CD4-positive, alpha-beta memory T cell (primary cell): ENCODE data around the gene HOXC13. TPM values are rescaled to one million over a fixed set of nuclear protein-coding genes. Genes with fewer than 3 reads are reported as not detected.

Experiments
- CTCF ChIA-PET: fragments of 350-600 bp; sonication (Branson Sonifier 250); formaldehyde crosslinking; loops from one replicate; lab custom pipeline; 2021; ENCODE audit warnings: inconsistent platforms; ENCODE audit not compliant: partially characterized antibody; lab: Charles Lee
- POLR2A ChIA-PET: fragments of 350-600 bp; sonication (Branson Sonifier 250); formaldehyde crosslinking; loops from one replicate; lab custom pipeline; 2021; ENCODE audit not compliant: partially characterized antibody; lab: Charles Lee
- DNase-seq, 5 donors: peaks; one replicate each; pipeline versions ENCODE4 v3.0.0 to v3.0.0-alpha.2; 2020 to 2022; ENCODE audit warnings: mixed read lengths in 1 of 5
- H3K27ac ChIP-seq: one replicate; pipeline ENCODE4 v1.7.0; 2013; ENCODE audit warnings: low read depth, low read length
- H3K27me3 ChIP-seq: 2 replicates; pipeline ENCODE4 v1.7.0; 2013; ENCODE audit warnings: mild to moderate bottlenecking, low read length, moderate library complexity; ENCODE audit not compliant: insufficient read depth
- H3K36me3 ChIP-seq: 2 replicates; pipeline ENCODE4 v1.7.0; 2013; ENCODE audit warnings: mild to moderate bottlenecking, low read length, moderate library complexity; ENCODE audit not compliant: insufficient read depth
- H3K4me1 ChIP-seq: 2 replicates; pipeline ENCODE4 v1.7.0; 2013; ENCODE audit warnings: mild to moderate bottlenecking, low read length, moderate library complexity; ENCODE audit not compliant: insufficient read depth
- H3K4me3 ChIP-seq, 2 donors: one replicate each; pipeline ENCODE4 v1.7.0; 2013; ENCODE audit warnings: low read length in 2 of 2, mild to moderate bottlenecking in 1 of 2
- H3K9me3 ChIP-seq, 2 donors: one replicate each; pipeline ENCODE4 v1.7.0; 2013; ENCODE audit warnings: low read length in 2 of 2, control low read depth in 1 of 2; ENCODE audit not compliant: control insufficient read depth in 1 of 2
- H3K27ac Mint-ChIP-seq, 7 donors: one replicate each; pipeline ENCODE4 v1.8.0; 2020 to 2021; ENCODE audit warnings: mixed read lengths in 7 of 7, mild to moderate bottlenecking in 6 of 7, inconsistent platforms in 3 of 7, moderate library complexity in 3 of 7
- H3K27me3 Mint-ChIP-seq, 2 donors: one replicate each; pipeline ENCODE4 v1.8.0; 2020 to 2021; ENCODE audit warnings: mixed read lengths in 2 of 2
- H3K36me3 Mint-ChIP-seq, 2 donors: one replicate each; pipeline ENCODE4 v1.8.0; 2020 to 2021; ENCODE audit warnings: mixed read lengths in 2 of 2, inconsistent platforms in 1 of 2, mild to moderate bottlenecking in 1 of 2
- H3K4me1 Mint-ChIP-seq, 4 donors: one replicate each; pipeline ENCODE4 v1.8.0; 2020 to 2021; ENCODE audit warnings: mixed read lengths in 4 of 4, mild to moderate bottlenecking in 1 of 4
- H3K4me3 Mint-ChIP-seq, 8 donors: one replicate each; pipeline ENCODE4 v1.8.0; 2020 to 2021; ENCODE audit warnings: mixed read lengths in 8 of 8, mild to moderate bottlenecking in 7 of 8, moderate library complexity in 6 of 8, inconsistent platforms in 3 of 8
- H3K9me3 Mint-ChIP-seq, 8 donors: one replicate each; pipeline ENCODE4 v1.8.0; 2020 to 2021; ENCODE audit warnings: mixed read lengths in 8 of 8, mild to moderate bottlenecking in 5 of 8, inconsistent platforms in 3 of 8, moderate library complexity in 1 of 8
- intact Hi-C: fragments of 100-400 bp; cut with micrococcal nuclease; formaldehyde crosslinking; loops from one replicate; pipeline ENCODE4 v1.15.1; 2023
- polyA plus RNA-seq, 2 donors: library from polyadenylated mRNA; unstranded; fragments of 300-500 nt; fragmentation: Illumina TruSeq; gene quantifications; one replicate each; pipeline ENCODE4 v1.2.3, GENCODE V29; 2021
- total RNA-seq, 2 experiments: library from RNA; stranded (reverse); gene quantifications; one replicate each; pipeline ENCODE4 v1.2.3, GENCODE V29; 2021

HOXC13 gene
- total and polyA plus RNA-seq, 4 experiments from 2014 or later = not detected

- H3K36me3 ChIP-seq = no peaks in the 10 kb centered on the region
- H3K27me3 ChIP-seq = peaks cover 80% of the 10 kb centered on the region
- Mint-ChIP-seq H3K27ac (no peak overlapping the region), H3K27me3 (peaks cover 78 to 85% of the 10 kb centered on the region in 2 donors), H3K9me3 (peaks cover 0 to 9% (median 5%) of the 10 kb centered on the region in 8 donors), H3K4me1 (peaks cover 6 to 24% (median 15%) of the 10 kb centered on the region in 4 donors), H3K36me3 (no peaks in the 10 kb centered on the region), H3K4me3 (no peak overlapping the region)
- CTCF ChIA-PET = no interaction called here
- H3K27ac ChIP-seq = no peak overlapping the region
- DNase-seq = no peak
- intact Hi-C loops = no loop called here
- H3K9me3 ChIP-seq = no peaks in the 10 kb centered on the region
- H3K4me3 ChIP-seq = no peak overlapping the region
- POLR2A ChIA-PET = no interaction called here
- peaks cover 8% of the 10 kb centered on the region for H3K4me1 ChIP-seq
Observed at GRCh38 chr12:53932915-53933314, 5.7 kb upstream of the HOXC13 start.

- DNase-seq = no peak
- Histone ChIP-seq H3K9me3 (no peaks in the 10 kb centered on the region), H3K36me3 (no peaks in the 10 kb centered on the region), H3K27me3 (peaks cover 72% of the 10 kb centered on the region), H3K4me3 (no peak overlapping the region), H3K27ac (no peak overlapping the region), H3K4me1 (peaks cover 12% of the 10 kb centered on the region)
- intact Hi-C loops = no loop called here
- POLR2A ChIA-PET = no interaction called here
- peaks cover 6 to 26% (median 16%) of the 10 kb centered on the region in 4 donors for H3K4me1 Mint-ChIP-seq
- H3K36me3 Mint-ChIP-seq = no peaks in the 10 kb centered on the region
- H3K4me3 Mint-ChIP-seq = peak overlapping the region in 6 of 8 donors; percentile 18 to 80 (median 54)
- peaks cover 0 to 9% (median 0%) of the 10 kb centered on the region in 8 donors for H3K9me3 Mint-ChIP-seq
- CTCF ChIA-PET = interaction anchor here (0.6 kb wide), 1 partner anchor 19 kb away, joined by 3 read pairs; the partner anchor contains the start of gene HOXC12
- H3K27me3 Mint-ChIP-seq = peaks cover 67 to 76% of the 10 kb centered on the region in 2 donors
- H3K27ac Mint-ChIP-seq = peak overlapping the region in 1 of 7 donors; percentile 13
Observed at GRCh38 chr12:53935383-53936341, 3.0 kb upstream of the HOXC13 start.

GRCh38 chr12:53937099-53937498 lies 1.5 kb upstream of the HOXC13 start:
- peaks cover 70 to 81% of the 10 kb centered on the region in 2 donors for H3K27me3 Mint-ChIP-seq
- peaks cover 0 to 9% (median 2%) of the 10 kb centered on the region in 8 donors for H3K9me3 Mint-ChIP-seq
- Histone ChIP-seq H3K4me1 (peaks cover 12% of the 10 kb centered on the region), H3K4me3 (no peak overlapping the region), H3K36me3 (no peaks in the 10 kb centered on the region), H3K9me3 (no peaks in the 10 kb centered on the region), H3K27me3 (peaks cover 64% of the 10 kb centered on the region), H3K27ac (no peak overlapping the region)
- peaks cover 6 to 26% (median 16%) of the 10 kb centered on the region in 4 donors for H3K4me1 Mint-ChIP-seq
- H3K36me3 Mint-ChIP-seq = no peaks in the 10 kb centered on the region
- peak overlapping the region in 1 of 7 donors; percentile 48 for H3K27ac Mint-ChIP-seq
- DNase-seq = no peak
- POLR2A ChIA-PET = no interaction called here
- intact Hi-C loops = no loop called here
- peak overlapping the region in 3 of 8 donors; percentile 15 to 40 (median 39) for H3K4me3 Mint-ChIP-seq
- CTCF ChIA-PET = no interaction called here

- Mint-ChIP-seq H3K36me3 (no peaks in the 10 kb centered on the region), H3K4me3 (peak overlapping the region in 3 of 8 donors; percentile 14 to 36 (median 22)), H3K27ac (peak overlapping the region in 1 of 7 donors; percentile 63), H3K9me3 (peaks cover 0 to 9% (median 2%) of the 10 kb centered on the region in 8 donors), H3K27me3 (peaks cover 70 to 79% of the 10 kb centered on the region in 2 donors), H3K4me1 (peaks cover 6 to 26% (median 16%) of the 10 kb centered on the region in 4 donors)
- H3K9me3 ChIP-seq = no peaks in the 10 kb centered on the region
- H3K36me3 ChIP-seq = no peaks in the 10 kb centered on the region
- CTCF ChIA-PET = no interaction called here
- no peak for DNase-seq
- intact Hi-C loops = no loop called here
- H3K4me3 ChIP-seq = no peak overlapping the region
- H3K4me1 ChIP-seq = peaks cover 12% of the 10 kb centered on the region
- POLR2A ChIA-PET = no interaction called here
- H3K27ac ChIP-seq = no peak overlapping the region
- H3K27me3 ChIP-seq = peaks cover 60% of the 10 kb centered on the region
Observed at GRCh38 chr12:53937596-53938325, 870 bp upstream of the HOXC13 start.

GRCh38 chr12:53939141-53940108 lies 794 bp downstream of the HOXC13 start:
- Mint-ChIP-seq H3K36me3 (no peaks in the 10 kb centered on the region), H3K4me1 (peaks cover 6 to 26% (median 16%) of the 10 kb centered on the region in 4 donors), H3K4me3 (peak overlapping the region in 2 of 8 donors; percentile 15 to 31), H3K27me3 (peaks cover 67 to 74% of the 10 kb centered on the region in 2 donors), H3K27ac (peak overlapping the region in 2 of 7 donors; percentile 5 to 35), H3K9me3 (peaks cover 0 to 9% (median 2%) of the 10 kb centered on the region in 8 donors)
- Histone ChIP-seq H3K36me3 (no peaks in the 10 kb centered on the region), H3K27me3 (peaks cover 61% of the 10 kb centered on the region), H3K27ac (no peak overlapping the region), H3K4me3 (no peak overlapping the region), H3K4me1 (peaks cover 12% of the 10 kb centered on the region), H3K9me3 (no peaks in the 10 kb centered on the region)
- no peak for DNase-seq
- intact Hi-C loops = no loop called here
- ChIA-PET POLR2A (no interaction called here), CTCF (no interaction called here)

GRCh38 chr12:53940443-53941014 lies 1.9 kb downstream of the HOXC13 start:
- H3K4me3 ChIP-seq = no peak overlapping the region
- Mint-ChIP-seq H3K36me3 (no peaks in the 10 kb centered on the region), H3K4me3 (no peak overlapping the region), H3K27me3 (peaks cover 67 to 75% of the 10 kb centered on the region in 2 donors), H3K27ac (peak overlapping the region in 1 of 7 donors; percentile 5), H3K4me1 (peaks cover 4 to 22% (median 13%) of the 10 kb centered on the region in 4 donors), H3K9me3 (peaks cover 0 to 11% (median 2%) of the 10 kb centered on the region in 8 donors)
- H3K36me3 ChIP-seq = no peaks in the 10 kb centered on the region
- peaks cover 61% of the 10 kb centered on the region for H3K27me3 ChIP-seq
- no peak overlapping the region for H3K27ac ChIP-seq
- ChIA-PET CTCF (no interaction called here), POLR2A (no interaction called here)
- H3K4me1 ChIP-seq = peaks cover 8% of the 10 kb centered on the region
- H3K9me3 ChIP-seq = no peaks in the 10 kb centered on the region
- intact Hi-C loops = no loop called here
- DNase-seq = no peak
